Kasumi-1 (cell line): ENCODE data around the gene PLEKHG3.

Experiments used
- DNase-seq, 2 experiments: peaks; one replicate each; lab custom pipeline; 2025; lab: John Stamatoyannopoulos, UW

Gene PLEKHG3

GRCh38 chr14:64784006-64784405, 79.8 kb downstream of the PLEKHG3 start:
- no peak for DNase-seq

DNA sequence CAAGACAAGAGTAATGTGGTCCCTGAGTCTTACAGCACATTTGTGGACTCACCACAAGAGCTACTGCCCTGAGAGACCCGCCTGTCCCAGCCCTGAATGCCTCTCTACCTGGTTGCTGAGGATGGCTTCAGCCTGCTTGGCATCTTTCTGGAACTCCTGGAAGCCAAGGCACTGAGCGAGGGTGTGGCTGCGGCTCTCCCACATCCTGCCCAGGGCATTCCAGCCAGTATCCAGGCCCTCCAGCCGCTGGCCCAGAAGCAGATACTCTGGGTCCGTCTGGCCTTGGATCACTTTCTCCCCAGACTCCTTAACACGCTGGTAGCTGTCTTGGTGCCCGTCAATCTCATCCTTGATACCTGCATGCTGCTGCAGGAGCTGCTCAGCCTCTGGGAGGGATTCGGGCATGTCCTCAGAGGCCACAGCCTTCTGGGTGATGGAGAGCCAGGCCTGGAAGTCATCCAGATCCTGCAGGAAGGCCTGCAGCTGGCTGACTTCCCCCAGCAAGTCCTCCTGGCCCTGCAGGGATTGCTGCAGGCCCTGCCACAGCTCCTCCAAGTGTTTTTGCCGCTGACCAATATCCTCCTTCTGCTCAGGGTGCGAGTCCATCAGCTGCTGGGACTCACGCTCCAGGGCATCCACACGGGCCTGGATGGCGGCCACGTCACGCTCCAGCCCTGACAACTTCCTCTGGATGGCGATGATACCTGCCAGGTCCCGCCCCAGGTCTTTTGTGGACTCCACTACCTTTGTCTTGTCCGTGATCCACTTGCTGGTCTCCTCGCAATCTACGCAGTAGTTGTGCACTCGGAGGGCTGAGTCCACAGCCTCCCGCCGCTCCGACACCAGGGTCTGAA, 82.3 kb downstream of the PLEKHG3 start:
- DNase-seq = no peak

DNA sequence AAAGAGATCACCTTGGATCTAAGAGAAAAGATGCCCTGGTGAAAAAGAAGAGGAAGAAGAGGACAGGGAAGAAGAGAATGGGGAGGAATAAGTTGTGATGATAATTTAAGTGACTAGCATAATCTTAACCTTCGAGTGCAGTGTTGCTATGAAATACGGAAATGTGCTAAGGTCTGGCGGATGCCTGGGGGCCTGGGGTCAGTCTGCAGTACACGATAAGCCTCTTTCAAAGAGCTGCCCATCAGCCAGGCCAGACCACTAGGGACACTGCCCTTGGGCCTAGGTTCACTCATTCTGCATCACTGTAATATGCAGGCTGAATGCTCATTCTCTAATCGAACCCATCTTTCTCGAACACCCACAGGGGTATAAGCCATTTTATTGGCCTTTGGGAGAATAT, 83.4 kb downstream of the PLEKHG3 start:
- DNase-seq = no peak

- DNase-seq = no peak
These were observed 84.5 kb downstream of the PLEKHG3 start for GRCh38 chr14:64788706-64789105.

DNA sequence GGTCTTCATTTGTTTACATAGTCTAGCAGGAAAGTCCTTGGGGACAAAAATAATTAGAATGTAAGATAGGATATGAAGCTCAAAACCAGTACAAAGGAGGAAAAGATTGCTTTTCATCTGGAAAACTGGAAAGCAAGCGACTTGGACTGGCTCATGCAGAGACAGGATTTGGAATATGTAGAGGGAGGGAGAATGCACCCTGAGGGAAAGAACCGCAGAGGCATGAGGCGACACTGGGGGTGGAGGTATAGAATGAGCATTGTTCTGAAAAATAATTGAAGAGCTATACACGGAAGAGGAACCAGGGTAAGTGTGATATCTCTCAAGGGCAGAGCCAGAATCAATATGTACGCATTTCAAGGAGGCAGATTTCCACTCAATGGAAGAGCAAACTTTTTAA, 85.5 kb downstream of the PLEKHG3 start:
- no peak for DNase-seq

DNA sequence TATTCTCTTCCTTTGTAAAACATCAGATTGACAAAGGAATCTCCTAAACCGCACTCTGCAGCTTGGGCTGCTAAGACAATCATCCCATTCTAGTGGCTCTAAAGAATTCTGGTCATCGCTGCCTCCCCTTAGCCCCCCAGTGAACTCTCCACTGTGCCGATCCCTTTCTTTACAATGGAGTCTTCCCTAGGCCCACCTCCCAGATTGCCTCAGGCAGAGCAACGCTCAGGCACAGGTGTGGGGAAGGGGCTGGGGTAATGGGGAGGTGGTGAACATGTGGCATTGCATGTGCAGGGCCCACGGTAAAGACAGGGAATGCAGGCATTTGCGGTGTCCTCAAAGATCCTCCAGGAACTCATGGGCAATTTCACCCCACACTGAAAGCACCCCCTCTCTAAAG, 86.3 kb downstream of the PLEKHG3 start:
- no peak for DNase-seq

DNA sequence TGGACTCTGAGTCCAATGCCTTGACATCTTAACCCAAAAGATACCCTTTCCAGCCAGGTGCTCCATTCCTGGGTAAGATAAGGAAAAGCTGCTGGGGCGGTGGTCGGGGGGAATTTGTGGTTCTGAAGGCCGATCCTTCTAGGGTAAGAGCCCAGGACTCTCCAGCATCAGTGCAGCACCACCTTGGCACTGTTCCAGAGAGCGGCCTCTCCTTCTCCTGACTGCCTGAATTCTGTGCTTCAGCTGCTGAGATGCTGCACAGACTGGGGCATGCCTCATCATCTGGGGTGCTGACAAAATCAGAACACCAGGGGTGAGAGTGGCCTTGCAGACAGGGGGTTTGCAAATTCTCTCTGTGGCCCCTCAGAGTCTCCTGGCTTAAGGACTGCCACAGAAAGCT, 88.0 kb downstream of the PLEKHG3 start:
- no peak for DNase-seq

GRCh38 chr14:64792871-64793560, 88.8 kb downstream of the PLEKHG3 start:
- DNase-seq = no peak

- DNase-seq = no peak
These were observed 91.0 kb downstream of the PLEKHG3 start for GRCh38 chr14:64795211-64795610.

- no peak for DNase-seq
These were observed 91.7 kb downstream of the PLEKHG3 start for GRCh38 chr14:64795921-64796320.

DNA sequence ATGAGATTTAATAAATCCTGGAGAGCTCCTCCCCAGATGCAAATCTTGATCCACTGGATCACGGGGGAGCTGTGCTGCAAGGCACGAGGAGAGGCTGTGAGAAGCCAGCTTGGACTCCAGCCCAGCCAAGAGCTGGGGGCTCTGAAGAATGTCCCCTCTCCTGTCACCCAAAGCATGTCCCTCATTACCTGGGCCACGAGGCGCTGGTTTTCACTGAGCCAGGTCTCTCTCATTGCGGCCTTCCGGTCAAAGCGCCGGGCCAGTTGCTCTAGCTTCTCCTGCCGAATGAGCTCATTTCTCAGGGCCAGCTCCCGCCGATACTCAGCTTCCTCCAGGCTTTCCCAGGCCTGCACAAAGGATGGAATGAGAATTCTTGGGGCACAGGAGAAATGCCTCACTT, 92.1 kb downstream of the PLEKHG3 start:
- DNase-seq = no peak

- no peak for DNase-seq
These were observed 95.3 kb downstream of the PLEKHG3 start for GRCh38 chr14:64799555-64799954.
